ENCODE results near the gene WASF3.

GRCh38 chr13:26646603-26647002, 89.1 kb downstream of the WASF3 start:
- TF ChIP-seq, protein P1, sequence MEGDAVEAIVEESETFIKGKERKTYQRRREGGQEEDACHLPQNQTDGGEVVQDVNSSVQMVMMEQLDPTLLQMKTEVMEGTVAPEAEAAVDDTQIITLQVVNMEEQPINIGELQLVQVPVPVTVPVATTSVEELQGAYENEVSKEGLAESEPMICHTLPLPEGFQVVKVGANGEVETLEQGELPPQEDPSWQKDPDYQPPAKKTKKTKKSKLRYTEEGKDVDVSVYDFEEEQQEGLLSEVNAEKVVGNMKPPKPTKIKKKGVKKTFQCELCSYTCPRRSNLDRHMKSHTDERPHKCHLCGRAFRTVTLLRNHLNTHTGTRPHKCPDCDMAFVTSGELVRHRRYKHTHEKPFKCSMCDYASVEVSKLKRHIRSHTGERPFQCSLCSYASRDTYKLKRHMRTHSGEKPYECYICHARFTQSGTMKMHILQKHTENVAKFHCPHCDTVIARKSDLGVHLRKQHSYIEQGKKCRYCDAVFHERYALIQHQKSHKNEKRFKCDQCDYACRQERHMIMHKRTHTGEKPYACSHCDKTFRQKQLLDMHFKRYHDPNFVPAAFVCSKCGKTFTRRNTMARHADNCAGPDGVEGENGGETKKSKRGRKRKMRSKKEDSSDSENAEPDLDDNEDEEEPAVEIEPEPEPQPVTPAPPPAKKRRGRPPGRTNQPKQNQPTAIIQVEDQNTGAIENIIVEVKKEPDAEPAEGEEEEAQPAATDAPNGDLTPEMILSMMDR (IDR thresholded peaks at IDR 0.05 in 8 of 11, conservative IDR thresholded peaks at IDR 0.05 in 3 of 11): no peak
- TF ChIP-seq POLR2AphosphoS5 (IDR thresholded peaks at IDR 0.05) (no peak), POLR2A (IDR thresholded peaks at IDR 0.05) (no peak)

Data from spleen (tissue), 7 donors.